ENCODE data around the gene RESP18. TPM values are rescaled to one million over a fixed set of nuclear protein-coding genes. Genes with fewer than 3 reads are reported as not detected.

The RESP18 gene
- not detected in 2 replicates for total RNA-seq

- no peak for DNase-seq (ENCODE audit: low read depth in 2 of 2)
Observed at GRCh38 chr2:219332542-219332941, at the start of gene RESP18. Gene RESP18 (minus strand): TSS chr2:219332744.

GRCh38 chr2:219381448-219381847 lies 48.9 kb upstream of the RESP18 start:
- DNase-seq (ENCODE audit: low read depth in 2 of 2), result no peak

- no peak for DNase-seq (ENCODE audit: low read depth in 2 of 2)
Observed at GRCh38 chr2:219380926-219381325, 48.4 kb upstream of the RESP18 start.

- no peak for DNase-seq (ENCODE audit: low read depth in 2 of 2)
Observed at GRCh38 chr2:219378163-219378851, 45.8 kb upstream of the RESP18 start.

GRCh38 chr2:219369447-219369861 lies 36.9 kb upstream of the RESP18 start:
- DNase-seq (ENCODE audit: low read depth in 2 of 2), result no peak

- no peak for DNase-seq (ENCODE audit: low read depth in 2 of 2)
Observed at GRCh38 chr2:219368690-219369191, 36.2 kb upstream of the RESP18 start.

- DNase-seq (ENCODE audit: low read depth in 2 of 2), result peak in 1 of 2 donors; percentile 28
Observed at GRCh38 chr2:219362524-219363164, 30.1 kb upstream of the RESP18 start.

- DNase-seq (ENCODE audit: low read depth in 2 of 2), result no peak
Observed at GRCh38 chr2:219362072-219362471, 29.5 kb upstream of the RESP18 start.

- DNase-seq (ENCODE audit: low read depth in 2 of 2), result no peak
Observed at GRCh38 chr2:219358170-219359075, 25.9 kb upstream of the RESP18 start.

GRCh38 chr2:219356834-219357233 lies 24.3 kb upstream of the RESP18 start:
- DNase-seq (ENCODE audit: low read depth in 2 of 2), result no peak

GRCh38 chr2:219354582-219354981 lies 22.0 kb upstream of the RESP18 start:
- DNase-seq (ENCODE audit: low read depth in 2 of 2), result no peak

GRCh38 chr2:219353129-219353528 lies 20.6 kb upstream of the RESP18 start:
- no peak for DNase-seq (ENCODE audit: low read depth in 2 of 2)

- DNase-seq (ENCODE audit: low read depth in 2 of 2), result peak; percentile 32 to 60
Observed at GRCh38 chr2:219352448-219353023, 20.0 kb upstream of the RESP18 start.

- DNase-seq (ENCODE audit: low read depth in 2 of 2), result no peak
Observed at GRCh38 chr2:219350710-219351221, 18.2 kb upstream of the RESP18 start.

- no peak for DNase-seq (ENCODE audit: low read depth in 2 of 2)
Observed at GRCh38 chr2:219350215-219350614, 17.7 kb upstream of the RESP18 start.

GRCh38 chr2:219344751-219345430 lies 12.3 kb upstream of the RESP18 start:
- DNase-seq (ENCODE audit: low read depth in 2 of 2), result peak; percentile 22 to 74

- no peak for DNase-seq (ENCODE audit: low read depth in 2 of 2)
Observed at GRCh38 chr2:219335373-219335786, 2.8 kb upstream of the RESP18 start.

GRCh38 chr2:219334076-219334475 lies 1.5 kb upstream of the RESP18 start:
- DNase-seq (ENCODE audit: low read depth in 2 of 2), result no peak

- DNase-seq (ENCODE audit: low read depth in 2 of 2), result peak in 1 of 2 donors; percentile 28
Observed at GRCh38 chr2:219331560-219332213, 857 bp downstream of the RESP18 start.

GRCh38 chr2:219327719-219328118 lies 4.8 kb downstream of the RESP18 start:
- DNase-seq (ENCODE audit: low read depth in 2 of 2), result no peak

Data from dermis microvascular lymphatic vessel endothelial cell (primary cell).